Measurements from ENCODE around the gene FUZ. TPM values are rescaled to one million over a fixed set of nuclear protein-coding genes. Genes with fewer than 3 reads are reported as not detected.

FUZ gene, protein sequence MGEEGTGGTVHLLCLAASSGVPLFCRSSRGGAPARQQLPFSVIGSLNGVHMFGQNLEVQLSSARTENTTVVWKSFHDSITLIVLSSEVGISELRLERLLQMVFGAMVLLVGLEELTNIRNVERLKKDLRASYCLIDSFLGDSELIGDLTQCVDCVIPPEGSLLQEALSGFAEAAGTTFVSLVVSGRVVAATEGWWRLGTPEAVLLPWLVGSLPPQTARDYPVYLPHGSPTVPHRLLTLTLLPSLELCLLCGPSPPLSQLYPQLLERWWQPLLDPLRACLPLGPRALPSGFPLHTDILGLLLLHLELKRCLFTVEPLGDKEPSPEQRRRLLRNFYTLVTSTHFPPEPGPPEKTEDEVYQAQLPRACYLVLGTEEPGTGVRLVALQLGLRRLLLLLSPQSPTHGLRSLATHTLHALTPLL
- 13.7 to 16.0 TPM (median 15.2 TPM) in 5 replicates for total RNA-seq (2022; extraction: Qiagen RNA extraction; ENCODE audit: low read depth)

DNA sequence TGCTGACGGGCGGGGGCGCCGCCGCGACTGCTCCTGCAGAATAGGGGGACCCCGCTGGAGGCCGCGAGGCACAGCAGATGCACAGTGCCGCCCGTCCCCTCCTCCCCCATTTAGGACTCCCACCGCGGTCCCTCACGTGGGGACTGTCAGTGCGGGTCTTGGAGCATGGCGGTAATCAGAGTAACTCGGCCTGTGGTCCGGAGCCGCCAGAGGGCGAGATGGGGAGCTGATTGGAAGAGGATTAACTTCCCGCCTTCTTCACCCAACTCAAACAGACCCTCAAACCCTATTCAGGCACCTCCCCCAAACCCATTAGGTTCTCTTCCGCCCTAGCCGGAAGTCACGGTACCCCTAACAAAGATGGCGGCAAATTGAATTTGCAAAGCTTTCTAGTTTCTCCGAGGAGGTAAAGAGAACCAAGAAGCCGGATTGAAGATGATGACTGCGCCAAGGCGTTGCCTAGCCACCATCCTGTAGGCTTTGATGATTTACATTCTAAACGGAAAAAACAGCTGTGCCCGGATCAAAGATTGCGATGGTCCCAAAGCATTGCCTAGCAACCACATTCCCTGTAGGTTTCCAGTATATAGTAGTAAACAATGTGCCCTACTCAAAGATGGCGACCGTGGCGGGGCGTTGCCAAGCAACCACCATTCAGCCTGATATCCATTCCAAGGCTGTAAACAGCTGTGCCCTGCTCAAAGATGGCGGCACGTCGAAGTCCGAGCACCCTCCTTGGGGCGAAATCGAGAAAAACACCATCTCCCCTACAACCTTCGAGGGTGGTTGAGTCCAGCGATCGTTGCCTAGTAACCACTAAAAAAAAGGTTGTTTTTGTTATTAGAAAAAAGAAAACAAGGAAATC, at the start of gene FUZ:
FUZ (minus strand) TSS at position 296 of the 865 bp plus-strand sequence; CDS start at position 110, 186 bp downstream.

GRCh38 chr19:49850487-49851342, 37.6 kb upstream of the FUZ start, which contains the start of gene PTOV1:
TSS of gene PTOV1 (plus strand) at chr19:49851159.

GRCh38 chr19:49817964-49818648, 5.0 kb upstream of the FUZ start, which contains the start of gene MED25:
TSS of gene MED25 (plus strand) at chr19:49818289. CDS start at chr19:49818342, 53 bp downstream.

DNA sequence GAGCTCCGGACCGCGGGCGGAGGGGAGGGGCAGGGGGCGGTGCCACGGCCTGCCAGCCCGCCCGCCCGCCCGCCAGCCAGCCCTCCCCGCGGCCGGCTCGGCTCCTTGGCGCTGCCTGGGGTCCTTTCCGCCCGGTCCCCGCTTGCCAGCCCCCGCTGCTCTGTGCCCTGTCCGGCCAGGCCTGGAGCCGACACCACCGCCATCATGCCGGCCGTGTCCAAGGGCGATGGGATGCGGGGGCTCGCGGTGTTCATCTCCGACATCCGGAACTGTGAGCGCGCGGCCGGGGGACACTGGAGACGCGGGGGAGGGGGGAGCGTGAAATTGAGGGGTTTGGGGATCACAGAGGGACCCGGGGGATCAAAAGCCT, 46.2 kb downstream of the FUZ start, which contains the start of gene AP2A1:
AP2A1 (plus strand) TSS at position 72 of the 370 bp plus-strand sequence; CDS start at position 205, 133 bp downstream.

GRCh38 chr19:49763230-49763629, 49.9 kb downstream of the FUZ start, which contains the start of gene TSKS:
TSS of gene TSKS (minus strand) at chr19:49763306. CDS start at chr19:49763247, 59 bp downstream.

Other genes with a start within 250 kb of the FUZ start
- 81.8 to 113 TPM (median 104 TPM) in 5 replicates for gene NOSIP, start 232.7 kb downstream of the FUZ start, total RNA-seq (2022; extraction: Qiagen RNA extraction; ENCODE audit: low read depth)
- gene PRRG2, start 232.0 kb downstream of the FUZ start, total RNA-seq (2022; extraction: Qiagen RNA extraction; ENCODE audit: low read depth), result 0.64 to 0.93 TPM (median 0.73 TPM) in 5 replicates
- gene PRR12, start 222.1 kb downstream of the FUZ start, total RNA-seq (2022; extraction: Qiagen RNA extraction; ENCODE audit: low read depth), result 26.3 to 33.5 TPM (median 29.6 TPM) in 5 replicates
- gene RRAS, start 173.1 kb downstream of the FUZ start, total RNA-seq (2022; extraction: Qiagen RNA extraction; ENCODE audit: low read depth), result 78.0 to 135 TPM (median 125 TPM) in 5 replicates
- gene SCAF1, start 171.1 kb downstream of the FUZ start, total RNA-seq (2022; extraction: Qiagen RNA extraction; ENCODE audit: low read depth), result 45.8 to 71.4 TPM (median 69.7 TPM) in 5 replicates
- gene IRF3, start 147.4 kb downstream of the FUZ start, total RNA-seq (2022; extraction: Qiagen RNA extraction; ENCODE audit: low read depth), result 90.0 to 124 TPM (median 114 TPM) in 5 replicates
- 53.6 to 76.6 TPM (median 68.8 TPM) in 5 replicates for gene BCL2L12, start 147.4 kb downstream of the FUZ start, total RNA-seq (2022; extraction: Qiagen RNA extraction; ENCODE audit: low read depth)
- 399 to 454 TPM (median 422 TPM) in 5 replicates for gene PRMT1, start 136.0 kb downstream of the FUZ start, total RNA-seq (2022; extraction: Qiagen RNA extraction; ENCODE audit: low read depth)
- 3.9 to 7.0 TPM (median 6.8 TPM) in 5 replicates for gene ADM5, start 123.7 kb downstream of the FUZ start, total RNA-seq (2022; extraction: Qiagen RNA extraction; ENCODE audit: low read depth)
- gene CPT1C, start 122.2 kb downstream of the FUZ start, total RNA-seq (2022; extraction: Qiagen RNA extraction; ENCODE audit: low read depth), result 13.3 to 15.1 TPM (median 13.5 TPM) in 5 replicates
- not detected in 5 replicates for gene TSKS, start 50.0 kb downstream of the FUZ start, total RNA-seq (2022; extraction: Qiagen RNA extraction; ENCODE audit: low read depth)
- 46.0 to 56.6 TPM (median 51.1 TPM) in 5 replicates for gene AP2A1, start 46.3 kb downstream of the FUZ start, total RNA-seq (2022; extraction: Qiagen RNA extraction; ENCODE audit: low read depth)
- 46.9 to 68.9 TPM (median 60.0 TPM) in 5 replicates for gene MED25, start 5.0 kb upstream of the FUZ start, total RNA-seq (2022; extraction: Qiagen RNA extraction; ENCODE audit: low read depth)
- gene PTOV1, start 37.9 kb upstream of the FUZ start, total RNA-seq (2022; extraction: Qiagen RNA extraction; ENCODE audit: low read depth), result 109 to 159 TPM (median 143 TPM) in 5 replicates
- gene PNKP, start 54.3 kb upstream of the FUZ start, total RNA-seq (2022; extraction: Qiagen RNA extraction; ENCODE audit: low read depth), result 45.9 to 63.6 TPM (median 50.4 TPM) in 5 replicates
- gene AKT1S1, start 64.1 kb upstream of the FUZ start, total RNA-seq (2022; extraction: Qiagen RNA extraction; ENCODE audit: low read depth), result 70.9 to 125 TPM (median 113 TPM) in 5 replicates
- 21.2 to 24.9 TPM (median 24.4 TPM) in 5 replicates for gene TBC1D17, start 64.4 kb upstream of the FUZ start, total RNA-seq (2022; extraction: Qiagen RNA extraction; ENCODE audit: low read depth)
- gene IL4I1, start 83.6 kb upstream of the FUZ start, total RNA-seq (2022; extraction: Qiagen RNA extraction; ENCODE audit: low read depth), result 0.44 to 1.2 TPM (median 0.91 TPM) in 5 replicates
- 48.8 to 56.8 TPM (median 55.5 TPM) in 5 replicates for gene ATF5, start 115.9 kb upstream of the FUZ start, total RNA-seq (2022; extraction: Qiagen RNA extraction; ENCODE audit: low read depth)
- gene NUP62, start 116.2 kb upstream of the FUZ start, total RNA-seq (2022; extraction: Qiagen RNA extraction; ENCODE audit: low read depth), result 81.6 to 100 TPM (median 97.6 TPM) in 5 replicates
- gene SIGLEC11, start 147.9 kb upstream of the FUZ start, total RNA-seq (2022; extraction: Qiagen RNA extraction; ENCODE audit: low read depth), result not detected in 5 replicates
- gene VRK3, start 212.1 kb upstream of the FUZ start, total RNA-seq (2022; extraction: Qiagen RNA extraction; ENCODE audit: low read depth), result 41.1 to 44.2 TPM (median 43.6 TPM) in 5 replicates
- 9.1 to 11.5 TPM (median 10.6 TPM) in 5 replicates for gene ZNF473, start 212.7 kb upstream of the FUZ start, total RNA-seq (2022; extraction: Qiagen RNA extraction; ENCODE audit: low read depth)